Measurements from ENCODE around the gene ST3GAL5.
A peak's percentile ranks its signal among the peaks of the same experiment; 100 is the strongest.

ST3GAL5 gene

DNA sequence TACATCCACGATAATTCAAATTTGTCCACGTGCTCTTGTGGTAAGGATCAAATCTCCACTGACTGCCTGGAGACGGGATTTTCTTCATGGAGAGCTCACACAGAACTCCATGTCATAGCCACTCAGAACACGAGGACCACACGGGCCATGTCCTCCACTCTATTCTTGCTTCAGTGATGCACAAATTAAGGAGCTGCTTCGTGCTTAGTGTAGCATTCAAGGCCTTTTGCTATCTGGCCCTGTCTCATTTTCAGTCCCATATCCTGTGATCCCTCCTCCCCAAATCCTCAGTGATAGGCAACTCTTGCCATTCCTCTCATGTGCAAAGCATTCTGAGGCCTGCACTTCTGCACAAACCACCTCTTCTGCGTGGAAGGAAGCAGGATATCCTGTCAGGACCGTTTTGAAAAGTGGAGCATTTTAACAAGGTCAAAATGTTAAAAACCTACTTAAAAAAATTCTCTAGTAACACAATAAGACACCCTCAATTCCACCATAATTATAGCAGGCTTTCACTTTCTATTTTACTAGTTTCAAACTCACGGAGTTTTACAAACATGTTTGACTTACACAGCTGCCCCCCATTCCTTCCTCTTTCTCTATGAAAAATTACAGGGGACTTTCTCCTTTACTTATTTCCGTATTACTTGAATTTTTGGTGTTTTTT lies 35.2 kb downstream of the ST3GAL5 start:
- peak overlapping the region; percentile 13 to 76 for H3K27ac ChIP-seq
- TF ChIP-seq CTCF (IDR thresholded peaks at IDR 0.05): no peak
- H3K4me3 ChIP-seq: peak overlapping the region; percentile 13
- DNase-seq (ENCODE audit: low spot score): no peak

DNA sequence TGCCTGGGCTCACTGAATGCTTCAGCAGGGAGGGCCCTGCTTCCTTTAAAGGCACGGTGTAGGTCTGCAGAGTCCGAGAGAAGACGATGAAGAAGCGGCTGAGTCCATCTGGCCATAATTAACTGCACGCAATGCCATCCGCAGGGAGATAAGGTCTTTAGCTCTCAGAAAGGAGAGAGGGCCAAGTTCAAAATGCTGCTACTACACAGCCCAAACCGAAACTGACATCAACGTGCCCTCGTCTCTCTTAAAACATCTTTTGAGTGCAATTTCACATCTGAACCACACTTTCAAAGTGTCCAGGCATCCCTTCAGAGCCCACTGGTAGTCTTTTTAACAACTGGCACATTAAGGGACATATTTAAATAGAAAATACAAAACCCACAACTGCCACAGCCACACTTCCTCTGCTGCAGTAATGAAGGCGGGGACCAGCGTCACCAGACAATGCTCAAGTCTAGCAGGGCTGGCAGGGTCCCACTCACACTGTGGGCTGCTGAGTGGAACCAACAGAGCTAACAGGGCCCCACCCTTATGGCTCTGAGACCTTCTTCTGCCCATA lies 35.8 kb downstream of the ST3GAL5 start:
- DNase-seq (ENCODE audit: low spot score): no peak

DNA sequence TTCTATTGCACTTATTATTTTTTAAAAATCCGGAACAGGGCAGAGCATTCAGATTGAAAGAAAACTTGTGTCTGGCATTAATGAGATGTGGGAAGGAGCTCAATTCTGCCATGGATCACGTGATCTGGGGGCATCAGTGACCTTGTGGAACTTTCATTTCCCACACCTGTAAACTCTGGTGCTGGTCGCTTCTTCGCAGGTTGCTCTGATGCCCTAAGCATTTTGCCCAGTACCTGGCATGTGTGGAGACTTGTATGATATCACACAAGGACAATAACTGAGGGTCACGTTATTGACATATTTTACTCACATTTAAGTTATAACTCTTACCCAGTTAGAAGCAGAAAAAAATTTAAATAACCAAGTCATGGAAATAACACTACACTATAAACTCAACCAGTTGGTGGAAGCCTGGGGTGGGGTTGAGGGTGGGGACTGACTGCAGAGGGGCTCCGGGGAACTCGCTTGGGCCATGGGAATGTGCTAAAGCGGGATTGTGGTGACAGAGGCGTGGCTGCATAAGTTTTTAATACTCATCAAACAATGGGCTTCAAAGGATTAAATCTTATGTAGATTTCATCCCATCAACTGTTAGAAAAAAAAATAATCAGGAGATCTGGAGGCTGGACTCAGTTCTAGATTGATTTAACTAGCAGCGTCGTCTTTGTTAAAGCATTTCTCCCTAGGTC lies 36.5 kb downstream of the ST3GAL5 start:
- Histone ChIP-seq H3K4me3 (no peak overlapping the region), H3K27ac (no peak overlapping the region)
- no peak for TF ChIP-seq CTCF (IDR thresholded peaks at IDR 0.05)
- DNase-seq (ENCODE audit: low spot score): no peak

More for the DNA sequence above, 35.8 kb downstream of the ST3GAL5 start:
- no peak for TF ChIP-seq CTCF (IDR thresholded peaks at IDR 0.05)
- H3K4me3 ChIP-seq: no peak overlapping the region
- H3K27ac ChIP-seq: peak overlapping the region; percentile 13 to 76

DNA sequence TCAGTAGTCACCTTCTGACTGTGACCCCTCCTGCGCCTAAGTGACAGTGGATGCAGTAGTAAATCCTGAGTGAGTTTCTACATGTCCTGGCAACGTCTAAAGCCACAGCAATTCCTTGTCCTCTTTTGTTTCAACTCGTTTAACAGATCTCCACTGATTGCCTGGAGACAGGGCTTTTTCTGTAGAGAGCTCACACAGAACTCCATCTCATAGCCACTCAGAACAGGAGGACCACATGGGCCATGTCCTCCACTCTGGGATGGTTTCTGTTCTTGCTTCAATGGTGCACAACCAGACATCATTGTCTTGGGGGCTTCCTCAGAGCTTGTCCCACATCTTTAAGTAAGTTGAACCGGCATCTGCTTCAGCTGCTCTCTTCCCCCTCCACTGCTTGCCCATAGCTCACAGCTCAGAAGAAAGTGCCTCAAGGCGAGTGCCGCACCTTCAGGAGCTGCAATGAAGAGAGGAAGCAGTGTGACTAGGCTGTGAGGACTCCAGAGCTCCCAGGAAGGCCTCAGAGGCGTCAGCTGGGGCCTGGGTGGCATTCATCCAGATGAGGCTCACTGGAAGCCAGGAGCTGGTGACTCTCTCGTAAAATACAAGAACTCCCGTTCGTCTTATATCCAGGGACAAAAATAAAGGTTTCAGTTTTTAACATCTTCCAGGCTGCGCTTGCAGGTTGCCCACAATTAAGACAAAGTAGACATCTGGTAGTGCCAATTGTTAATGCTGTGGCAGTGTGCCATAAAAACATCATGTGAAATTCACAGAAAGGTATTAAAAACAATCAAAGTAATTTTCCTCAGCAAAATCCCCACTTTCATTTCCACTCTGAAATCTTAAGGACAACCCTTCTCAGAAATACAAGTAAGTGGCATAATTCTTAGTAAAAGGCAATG lies 37.3 kb downstream of the ST3GAL5 start:
- Histone ChIP-seq H3K27ac (no peak overlapping the region), H3K4me3 (no peak overlapping the region)
- TF ChIP-seq CTCF (IDR thresholded peaks at IDR 0.05): no peak
- no peak for DNase-seq (ENCODE audit: low spot score)

DNA sequence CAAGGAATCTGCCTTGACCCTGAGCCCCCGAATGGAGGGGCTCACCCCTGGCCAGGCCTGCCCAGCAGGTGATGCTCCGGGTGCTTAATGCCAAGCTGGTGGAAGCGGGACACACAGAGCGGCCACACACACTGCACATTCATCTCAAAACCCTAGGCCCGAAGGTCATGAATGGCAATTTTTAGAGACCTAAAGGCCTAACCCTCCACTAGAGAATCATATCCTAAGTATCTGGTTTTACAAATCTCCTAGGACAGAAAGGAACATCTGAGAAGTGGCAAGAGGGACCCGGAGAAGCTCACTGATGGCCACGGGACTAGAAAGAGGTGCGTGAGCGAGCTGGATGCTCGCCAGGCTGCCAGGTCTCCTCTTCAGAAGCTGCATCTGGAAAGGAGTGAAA lies 38.3 kb downstream of the ST3GAL5 start:
- no peak overlapping the region for H3K4me3 ChIP-seq
- no peak for DNase-seq (ENCODE audit: low spot score)
- H3K27ac ChIP-seq: no peak overlapping the region
- TF ChIP-seq CTCF (IDR thresholded peaks at IDR 0.05): no peak

DNA sequence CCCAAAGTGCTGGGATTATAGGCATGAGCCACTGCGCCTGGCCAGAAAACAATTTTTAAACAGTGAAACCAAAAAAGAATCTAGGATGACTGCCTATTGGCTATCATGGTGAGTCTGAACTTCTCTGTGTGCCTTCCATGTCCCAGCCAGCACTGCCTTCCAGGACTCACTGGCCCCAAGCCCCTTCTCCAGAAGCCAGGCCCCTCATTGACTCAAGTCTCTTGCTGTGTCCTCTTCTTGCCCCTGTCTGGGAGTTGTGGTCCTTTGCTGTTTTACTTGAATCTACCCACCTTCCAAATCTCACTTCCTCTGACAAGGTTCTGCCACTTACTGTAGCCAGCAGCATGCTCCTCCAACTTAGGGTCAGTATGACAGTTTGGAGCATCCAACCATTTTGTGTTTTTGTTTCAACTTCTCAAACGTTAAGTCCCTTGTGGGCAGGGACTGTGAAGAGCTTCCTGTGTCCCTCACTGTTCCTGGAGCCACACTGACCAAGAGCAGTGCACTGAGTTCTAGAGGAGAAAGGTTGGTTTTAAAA lies 41.7 kb downstream of the ST3GAL5 start:
- no peak overlapping the region for H3K27ac ChIP-seq
- DNase-seq (ENCODE audit: low spot score): no peak
- TF ChIP-seq CTCF (IDR thresholded peaks at IDR 0.05): no peak
- H3K4me3 ChIP-seq: no peak overlapping the region

Data from coronary artery (tissue), 2 donors.